ENCODE results near the gene TDO2. TPM values are rescaled to one million over a fixed set of nuclear protein-coding genes. Genes with fewer than 3 reads are reported as not detected.

The TDO2 gene
- total RNA-seq, 2 donors from 2014 or later: 0.09 to 4.8 TPM

DNA sequence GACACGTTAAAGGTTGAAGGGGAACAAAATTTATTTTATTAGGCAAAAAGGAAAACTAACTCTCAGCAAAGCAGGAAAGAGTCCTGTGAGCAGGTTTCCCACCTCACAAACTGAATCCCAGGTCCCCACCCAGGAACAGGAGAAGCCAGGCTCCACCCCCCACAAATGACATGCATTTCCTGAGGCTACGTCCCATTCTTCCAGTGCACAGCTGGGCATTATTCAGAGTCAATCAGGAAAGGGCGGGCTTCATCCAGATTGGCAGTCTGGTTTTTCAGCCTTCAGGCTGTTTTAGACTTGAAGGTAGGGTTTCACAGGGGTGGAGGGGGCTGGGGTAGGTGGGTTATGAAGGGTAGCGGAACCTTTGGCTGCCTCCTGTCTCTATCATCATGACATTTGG lies 25.5 kb upstream of the TDO2 start:
- H3K4me3 ChIP-seq: no peak overlapping the region
- H3K36me3 ChIP-seq: no peaks in the 10 kb centered on the region
- TF ChIP-seq POLR2AphosphoS5 (IDR thresholded peaks at IDR 0.05): no peak
- TF ChIP-seq, protein P1, sequence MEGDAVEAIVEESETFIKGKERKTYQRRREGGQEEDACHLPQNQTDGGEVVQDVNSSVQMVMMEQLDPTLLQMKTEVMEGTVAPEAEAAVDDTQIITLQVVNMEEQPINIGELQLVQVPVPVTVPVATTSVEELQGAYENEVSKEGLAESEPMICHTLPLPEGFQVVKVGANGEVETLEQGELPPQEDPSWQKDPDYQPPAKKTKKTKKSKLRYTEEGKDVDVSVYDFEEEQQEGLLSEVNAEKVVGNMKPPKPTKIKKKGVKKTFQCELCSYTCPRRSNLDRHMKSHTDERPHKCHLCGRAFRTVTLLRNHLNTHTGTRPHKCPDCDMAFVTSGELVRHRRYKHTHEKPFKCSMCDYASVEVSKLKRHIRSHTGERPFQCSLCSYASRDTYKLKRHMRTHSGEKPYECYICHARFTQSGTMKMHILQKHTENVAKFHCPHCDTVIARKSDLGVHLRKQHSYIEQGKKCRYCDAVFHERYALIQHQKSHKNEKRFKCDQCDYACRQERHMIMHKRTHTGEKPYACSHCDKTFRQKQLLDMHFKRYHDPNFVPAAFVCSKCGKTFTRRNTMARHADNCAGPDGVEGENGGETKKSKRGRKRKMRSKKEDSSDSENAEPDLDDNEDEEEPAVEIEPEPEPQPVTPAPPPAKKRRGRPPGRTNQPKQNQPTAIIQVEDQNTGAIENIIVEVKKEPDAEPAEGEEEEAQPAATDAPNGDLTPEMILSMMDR (IDR thresholded peaks at IDR 0.05): no peak
- TF ChIP-seq POLR2A (IDR thresholded peaks at IDR 0.05): no peak
- no peaks in the 10 kb centered on the region for H3K27me3 ChIP-seq (replicated peaks; ENCODE audit: insufficient read depth)
- no peak for DNase-seq (ENCODE audit: low spot score)
- WGBS: 89% methylated on average over 4 of the region's 4 CpGs
- H3K4me1 ChIP-seq (replicated peaks): no peaks in the 10 kb centered on the region
- no peaks in the 10 kb centered on the region for H3K9me3 ChIP-seq
- intact Hi-C loops (cut with DNase I): no loop called here
- no peak overlapping the region for H3K27ac ChIP-seq

DNA sequence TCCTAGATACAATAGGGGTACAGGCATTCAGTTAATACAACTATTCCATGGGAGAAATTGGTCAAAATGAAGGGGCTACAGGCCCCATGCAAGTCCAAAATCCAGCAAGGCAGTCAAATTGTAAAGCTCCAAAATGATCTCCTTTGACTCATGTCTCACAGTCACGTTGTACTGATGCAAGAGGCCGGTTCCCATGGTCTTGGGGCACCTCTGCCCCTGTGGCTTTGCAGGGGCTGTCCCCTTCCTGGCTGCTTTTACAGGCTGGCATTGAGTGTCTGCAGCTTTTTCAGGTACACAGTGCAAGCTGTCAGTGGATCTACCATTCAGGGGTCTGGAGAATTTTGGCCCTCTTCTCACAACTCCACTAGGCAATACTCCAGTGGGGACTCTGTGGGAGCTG lies 24.9 kb upstream of the TDO2 start:
- no peaks in the 10 kb centered on the region for H3K9me3 ChIP-seq
- intact Hi-C loops (cut with DNase I): no loop called here
- H3K36me3 ChIP-seq: no peaks in the 10 kb centered on the region
- WGBS: 39% methylated on average over 2 of the region's 2 CpGs
- TF ChIP-seq, protein P1 (IDR thresholded peaks at IDR 0.05): no peak
- no peak for TF ChIP-seq POLR2AphosphoS5 (IDR thresholded peaks at IDR 0.05)
- no peak for TF ChIP-seq POLR2A (IDR thresholded peaks at IDR 0.05)
- H3K27ac ChIP-seq: no peak overlapping the region
- DNase-seq (ENCODE audit: low spot score): no peak
- H3K27me3 ChIP-seq (replicated peaks; ENCODE audit: insufficient read depth): no peaks in the 10 kb centered on the region
- no peaks in the 10 kb centered on the region for H3K4me1 ChIP-seq (replicated peaks)
- no peak overlapping the region for H3K4me3 ChIP-seq

DNA sequence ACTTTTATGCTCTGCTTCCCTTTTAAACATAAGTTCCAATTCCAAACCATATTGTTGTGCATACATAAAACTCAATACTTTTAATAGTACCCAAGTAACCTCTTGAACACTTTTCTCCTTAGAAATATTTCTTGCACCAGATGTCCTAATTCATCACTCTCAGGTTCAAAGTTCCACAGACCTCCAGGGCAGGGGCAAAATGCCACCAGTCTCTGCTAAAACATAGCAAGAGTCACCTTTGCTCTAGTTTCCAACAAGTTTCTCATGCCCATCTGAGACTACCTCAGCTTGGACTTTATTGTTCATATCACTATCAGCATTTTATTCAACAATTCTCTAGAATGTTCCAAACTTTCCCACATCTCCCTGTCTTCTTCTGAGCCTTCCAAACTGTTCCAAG lies 23.7 kb upstream of the TDO2 start:
- no peak for TF ChIP-seq POLR2AphosphoS5 (IDR thresholded peaks at IDR 0.05)
- TF ChIP-seq, protein P1 (IDR thresholded peaks at IDR 0.05): no peak
- no peaks in the 10 kb centered on the region for H3K4me1 ChIP-seq (replicated peaks)
- no peak for DNase-seq (ENCODE audit: low spot score)
- no peaks in the 10 kb centered on the region for H3K9me3 ChIP-seq
- no peaks in the 10 kb centered on the region for H3K27me3 ChIP-seq (replicated peaks; ENCODE audit: insufficient read depth)
- no peak overlapping the region for H3K27ac ChIP-seq
- intact Hi-C loops (cut with DNase I): no loop called here
- no peak overlapping the region for H3K4me3 ChIP-seq
- no peaks in the 10 kb centered on the region for H3K36me3 ChIP-seq

DNA sequence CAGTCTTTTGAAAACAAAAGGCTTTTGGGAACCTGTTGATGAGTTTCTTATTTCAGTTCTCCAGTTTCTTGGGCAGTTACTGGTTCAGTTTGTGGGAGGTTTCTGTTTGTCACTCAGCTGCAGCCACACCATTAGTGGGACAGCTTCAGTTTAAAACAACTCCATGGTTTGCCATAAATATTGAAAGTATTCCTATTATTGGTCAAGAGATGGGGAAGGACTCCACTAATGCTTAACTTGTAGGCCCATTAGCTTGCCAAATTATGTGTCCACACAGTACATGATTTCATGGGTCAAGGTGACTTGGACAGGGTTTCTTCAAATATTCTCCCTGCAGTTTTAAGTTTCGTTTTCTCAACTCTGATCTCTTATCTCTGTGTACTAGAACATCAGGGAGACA lies 21.9 kb upstream of the TDO2 start:
- H3K4me1 ChIP-seq (replicated peaks): no peaks in the 10 kb centered on the region
- TF ChIP-seq POLR2AphosphoS5 (IDR thresholded peaks at IDR 0.05): no peak
- TF ChIP-seq POLR2A (IDR thresholded peaks at IDR 0.05): no peak
- TF ChIP-seq, protein P1 (IDR thresholded peaks at IDR 0.05): no peak
- no peaks in the 10 kb centered on the region for H3K9me3 ChIP-seq
- DNase-seq (ENCODE audit: low spot score): no peak
- no peaks in the 10 kb centered on the region for H3K36me3 ChIP-seq
- intact Hi-C loops (cut with DNase I): no loop called here
- 61% methylated on average over 1 of the region's 1 CpG for WGBS
- no peaks in the 10 kb centered on the region for H3K27me3 ChIP-seq (replicated peaks; ENCODE audit: insufficient read depth)
- no peak overlapping the region for H3K4me3 ChIP-seq
- no peak overlapping the region for H3K27ac ChIP-seq

DNA sequence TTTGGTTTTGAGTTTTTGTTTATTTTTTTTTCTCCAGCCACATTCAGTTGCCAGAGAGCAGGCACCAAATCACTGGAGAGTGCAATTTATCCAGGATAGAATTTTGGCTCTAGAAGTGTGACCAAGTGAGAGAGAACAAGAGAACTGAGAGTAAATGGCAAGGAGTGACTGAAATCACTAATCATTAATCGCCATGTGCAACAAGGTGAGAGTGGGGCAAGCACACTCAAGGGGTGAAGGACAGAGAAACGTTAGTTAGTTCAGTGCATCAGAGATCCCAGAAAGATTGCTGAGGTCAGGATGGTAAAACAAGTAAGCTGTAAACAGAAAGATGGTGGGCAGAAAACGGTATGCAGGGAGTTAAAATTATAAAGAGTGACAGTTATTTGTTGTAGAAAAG lies 19.6 kb upstream of the TDO2 start:
- no peaks in the 10 kb centered on the region for H3K4me1 ChIP-seq (replicated peaks)
- no peaks in the 10 kb centered on the region for H3K27me3 ChIP-seq (replicated peaks; ENCODE audit: insufficient read depth)
- H3K36me3 ChIP-seq: no peaks in the 10 kb centered on the region
- TF ChIP-seq POLR2AphosphoS5 (IDR thresholded peaks at IDR 0.05) (no peak), POLR2A (IDR thresholded peaks at IDR 0.05) (no peak)
- TF ChIP-seq, protein P1 (IDR thresholded peaks at IDR 0.05): no peak
- H3K4me3 ChIP-seq: no peak overlapping the region
- no peak overlapping the region for H3K27ac ChIP-seq
- H3K9me3 ChIP-seq: no peaks in the 10 kb centered on the region
- intact Hi-C loops (cut with DNase I): no loop called here
- no peak for DNase-seq (ENCODE audit: low spot score)
- 84% methylated on average over 3 of the region's 3 CpGs for WGBS

Data from prostate gland (tissue), 2 donors.